Heart right ventricle (tissue), 16 donors: ENCODE data around the gene PRPSAP1. TPM values are rescaled to one million over a fixed set of nuclear protein-coding genes. Genes with fewer than 3 reads are reported as not detected.

Experiments
- ATAC-seq, 8 donors: fragments of 200-7000 bp; cut with Tn5 transposase; one replicate each; pipeline ENCODE4 v1.9.1; 2020; ENCODE audit warnings: mild to moderate bottlenecking in 8 of 8, moderate library complexity in 8 of 8, moderate number of reproducible peaks in 1 of 8
- DNase-seq, 2 donors: peaks; one replicate each; pipeline ENCODE4 v3.0.0-alpha.2; 2020
- H3K27ac ChIP-seq, 10 donors: fragments of 200-600 bp; sonication (generic) in 2 of 10; one replicate each; pipeline versions ENCODE4 v1.5.0 to v1.8.0; 2020 to 2022; ENCODE audit warnings: mild to moderate bottlenecking in 3 of 10
- H3K27me3 ChIP-seq, 7 donors: fragments of 200-600 bp; one replicate each; pipeline ENCODE4 v1.8.0; 2021 to 2022; ENCODE audit warnings: mild to moderate bottlenecking in 2 of 7
- H3K36me3 ChIP-seq, 9 donors: fragments of 200-600 bp; sonication (generic) in 1 of 9; one replicate each; pipeline versions ENCODE4 v1.5.0 to v1.8.0; 2020 to 2022; ENCODE audit warnings: mild to moderate bottlenecking in 2 of 9
- H3K4me1 ChIP-seq, 9 donors: fragments of 200-600 bp; sonication (generic) in 1 of 9; one replicate each; pipeline versions ENCODE4 v1.5.0 to v1.8.0; 2020 to 2022; ENCODE audit warnings: mild to moderate bottlenecking in 4 of 9
- H3K4me3 ChIP-seq, 10 donors: fragments of 200-600 bp; sonication (generic) in 2 of 10; one replicate each; pipeline versions ENCODE4 v1.5.0 to v1.8.0; 2020 to 2022; ENCODE audit warnings: mild to moderate bottlenecking in 7 of 10, moderate library complexity in 2 of 10
- H3K9me3 ChIP-seq, 11 donors: fragments of 200-600 bp in 10 of 11; sonication (generic) in 2 of 11; one replicate each; pipeline versions ENCODE4 v1.5.0 to v1.8.0; 2013 to 2022; ENCODE audit warnings: mild to moderate bottlenecking in 2 of 11, control low read depth in 1 of 11, moderate library complexity in 1 of 11
- WGBS, 2 donors: extraction: QIAGEN DNeasy Blood & Tissue Kit; methylation state at CpG; one replicate each; pipeline ENCODE4 v1.1.7; 2013; ENCODE audit warnings: inconsistent platforms in 1 of 2; 5-methylcytosine and 5-hydroxymethylcytosine counted together
- intact Hi-C, 10 donors: fragments of 100-400 bp; cut with DNase I; formaldehyde crosslinking; loops; one replicate each; pipeline versions ENCODE4 v1.11.1 to v1.14.2; 2022
- polyA plus RNA-seq, 2 donors: library from polyadenylated mRNA; stranded (reverse); fragments of 200-250 nt; gene quantifications; one replicate each; pipeline ENCODE4 v1.2.3, GENCODE V29; 2013
- total RNA-seq, 10 donors: library from RNA; stranded (reverse); fragmentation: NEBNext Ultra II Directional in 3 of 10; extraction: Animal tissue kit (Norgen Biotek cat#: 25700) in 3 of 10; gene quantifications; one replicate each; pipeline versions ENCODE4 v1.2.1 to v1.2.4, GENCODE V29; 2021 to 2023
- TF ChIP-seq, protein P1 (sequence below), 9 donors: fragments of 200-600 bp; sonication (generic) in 2 of 9; IDR thresholded peaks; one replicate each; pipeline versions ENCODE4 v1.5.0 to v1.8.0; 2021 to 2022; ENCODE audit warnings: antibody characterized with exemption in 9 of 9, mild to moderate bottlenecking in 5 of 9, moderate library complexity in 1 of 9
- donor health status: Arrhythmogenic right ventricular cardiomyopathy.
- donor health status: ischemic (EF 13 %, LVEDD 7.1; RV severe dilation, severe dysfunction).
- donor health status: healthy with polysubstance abuse.
- donor health status: DM: no; HTN: yes; CAD: no.
- donor health status: DM: no; HTN: no; CAD: no.
- donor health status: ischemic (EF 25% LVEDD 6.9; RV normal size, moderate dysfunction).
- donor health status: ischemic (EF 25% LVEDD 5.7; RV mildly dilated, moderate dysfunction).
- donor health status: healthy.
- donor health status: DM: yes; HTN: yes; CAD: no.
- donor health status: Ischemic cardiomyopathy.
- donor health status: ischemic (EF 35%, LVEDD 5.7; RV mildly dilated, moderate dysfunction).
- donor health status: nonischemic (EF 11% LVEDD 7.7; RV severe dilation, severe dysfunction).
- donor health status: DM: yes; HTN: yes; CAD: no.
- donor health status: PGD.
- donor health status: ischemic (EF 29% LVEDD 5.4; RV normal size, mild dysfunction).
- donor health status: nonischemic (EF 23%, LVEDD 6.1; RV moderate dilation, normal function).

The PRPSAP1 gene
- total and polyA plus RNA-seq, 12 donors = 26.4 to 43.7 (median 33.7) TPM

DNA sequence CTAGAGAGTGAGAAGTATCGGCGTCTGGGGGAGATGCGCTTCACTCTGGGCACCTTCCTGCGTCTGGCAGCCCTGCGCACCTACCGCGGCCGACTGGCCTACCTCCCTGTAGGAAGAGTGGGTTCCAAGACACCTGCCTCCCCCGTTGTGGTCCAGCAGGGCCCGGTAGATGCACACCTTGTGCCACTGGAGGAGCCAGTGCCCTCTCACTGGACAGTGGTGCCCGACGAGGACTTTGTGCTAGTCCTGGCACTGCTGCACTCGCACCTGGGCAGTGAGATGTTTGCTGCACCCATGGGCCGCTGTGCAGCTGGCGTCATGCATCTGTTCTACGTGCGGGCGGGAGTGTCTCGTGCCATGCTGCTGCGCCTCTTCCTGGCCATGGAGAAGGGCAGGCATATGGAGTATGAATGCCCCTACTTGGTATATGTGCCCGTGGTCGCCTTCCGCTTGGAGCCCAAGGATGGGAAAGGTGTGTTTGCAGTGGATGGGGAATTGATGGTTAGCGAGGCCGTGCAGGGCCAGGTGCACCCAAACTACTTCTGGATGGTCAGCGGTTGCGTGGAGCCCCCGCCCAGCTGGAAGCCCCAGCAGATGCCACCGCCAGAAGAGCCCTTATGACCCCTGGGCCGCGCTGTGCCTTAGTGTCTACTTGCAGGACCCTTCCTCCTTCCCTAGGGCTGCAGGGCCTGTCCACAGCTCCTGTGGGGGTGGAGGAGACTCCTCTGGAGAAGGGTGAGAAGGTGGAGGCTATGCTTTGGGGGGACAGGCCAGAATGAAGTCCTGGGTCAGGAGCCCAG, 33.5 kb upstream of the PRPSAP1 start:
- WGBS, 2 donors = 95 to 96% methylated on average over 31 of the region's 31 CpGs
- TF ChIP-seq, protein P1, sequence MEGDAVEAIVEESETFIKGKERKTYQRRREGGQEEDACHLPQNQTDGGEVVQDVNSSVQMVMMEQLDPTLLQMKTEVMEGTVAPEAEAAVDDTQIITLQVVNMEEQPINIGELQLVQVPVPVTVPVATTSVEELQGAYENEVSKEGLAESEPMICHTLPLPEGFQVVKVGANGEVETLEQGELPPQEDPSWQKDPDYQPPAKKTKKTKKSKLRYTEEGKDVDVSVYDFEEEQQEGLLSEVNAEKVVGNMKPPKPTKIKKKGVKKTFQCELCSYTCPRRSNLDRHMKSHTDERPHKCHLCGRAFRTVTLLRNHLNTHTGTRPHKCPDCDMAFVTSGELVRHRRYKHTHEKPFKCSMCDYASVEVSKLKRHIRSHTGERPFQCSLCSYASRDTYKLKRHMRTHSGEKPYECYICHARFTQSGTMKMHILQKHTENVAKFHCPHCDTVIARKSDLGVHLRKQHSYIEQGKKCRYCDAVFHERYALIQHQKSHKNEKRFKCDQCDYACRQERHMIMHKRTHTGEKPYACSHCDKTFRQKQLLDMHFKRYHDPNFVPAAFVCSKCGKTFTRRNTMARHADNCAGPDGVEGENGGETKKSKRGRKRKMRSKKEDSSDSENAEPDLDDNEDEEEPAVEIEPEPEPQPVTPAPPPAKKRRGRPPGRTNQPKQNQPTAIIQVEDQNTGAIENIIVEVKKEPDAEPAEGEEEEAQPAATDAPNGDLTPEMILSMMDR (IDR thresholded peaks at IDR 0.05) = no peak
- DNase-seq (no peak), ATAC-seq (no peak)
- intact Hi-C loops = loop anchor here in 2 of 10 donors (5.0 kb wide), 2 partner anchors 35 to 85 kb away; partner anchors contain the start of gene PRPSAP1 (in 1 of the 2)
- H3K4me3 ChIP-seq = peak overlapping the region in 1 of 10 donors; percentile 74
- peaks cover 0 to 35% (median 9%) of the 10 kb centered on the region in 9 donors for H3K36me3 ChIP-seq
- peaks cover 0 to 11% (median 0%) of the 10 kb centered on the region in 7 donors for H3K27me3 ChIP-seq
- H3K4me1 ChIP-seq = peaks cover 10 to 54% (median 44%) of the 10 kb centered on the region in 9 donors
- H3K27ac ChIP-seq = no peak overlapping the region
- no peaks in the 10 kb centered on the region for H3K9me3 ChIP-seq

DNA sequence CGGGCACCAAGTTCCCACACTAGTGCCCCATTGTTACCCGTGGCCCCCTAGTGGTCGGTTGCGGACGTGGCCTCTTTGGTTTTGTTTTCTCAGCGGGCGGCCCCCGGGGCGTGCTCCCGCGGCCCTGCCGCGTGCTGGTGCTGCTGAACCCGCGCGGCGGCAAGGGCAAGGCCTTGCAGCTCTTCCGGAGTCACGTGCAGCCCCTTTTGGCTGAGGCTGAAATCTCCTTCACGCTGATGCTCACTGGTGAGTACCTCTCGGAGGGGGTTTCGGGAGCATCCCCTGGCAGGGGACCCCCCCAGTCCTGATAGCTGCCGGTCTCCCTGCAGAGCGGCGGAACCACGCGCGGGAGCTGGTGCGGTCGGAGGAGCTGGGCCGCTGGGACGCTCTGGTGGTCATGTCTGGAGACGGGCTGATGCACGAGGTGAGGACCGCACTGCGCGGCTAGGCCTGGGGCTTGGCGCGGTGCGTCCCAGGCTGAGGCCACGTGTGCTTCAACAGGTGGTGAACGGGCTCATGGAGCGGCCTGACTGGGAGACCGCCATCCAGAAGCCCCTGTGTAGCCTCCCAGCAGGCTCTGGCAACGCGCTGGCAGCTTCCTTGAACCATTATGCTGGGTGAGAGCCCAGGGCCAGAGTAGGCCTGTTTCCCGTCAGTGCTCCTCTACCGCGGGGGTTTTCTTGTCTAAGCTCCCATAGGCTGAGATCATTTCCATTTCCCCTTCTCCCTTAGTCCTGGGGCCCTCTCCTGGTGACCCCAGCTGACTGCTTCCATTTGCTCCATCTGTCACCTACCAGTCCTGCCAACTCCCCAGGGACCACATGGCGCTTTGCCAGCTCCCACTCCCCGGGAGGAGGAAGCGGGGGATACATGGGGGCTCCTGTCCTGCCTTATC, 32.4 kb upstream of the PRPSAP1 start:
- WGBS, 2 donors = 26 to 29% methylated on average over 46 to 52 of the region's 52 CpGs
- H3K4me1 ChIP-seq = peaks cover 10 to 56% (median 44%) of the 10 kb centered on the region in 9 donors
- peaks cover 0 to 25% (median 4%) of the 10 kb centered on the region in 9 donors for H3K36me3 ChIP-seq
- peak; percentile 3 to 56 (median 36) for ATAC-seq
- H3K27ac ChIP-seq = peak overlapping the region in 9 of 10 donors; percentile 39 to 98 (median 85)
- DNase-seq = peak; percentile 83 to 86
- intact Hi-C loops = loop anchor here in 2 of 10 donors (5.0 kb wide), 2 partner anchors 34 to 84 kb away; partner anchors contain the start of gene PRPSAP1 (in 1 of the 2)
- H3K9me3 ChIP-seq = no peaks in the 10 kb centered on the region
- TF ChIP-seq, protein P1 (IDR thresholded peaks at IDR 0.05) = peak; percentile 81 to 91 (median 86)
- H3K4me3 ChIP-seq = peak overlapping the region in 9 of 10 donors; percentile 55 to 84 (median 70)
- H3K27me3 ChIP-seq = peaks cover 0 to 11% (median 0%) of the 10 kb centered on the region in 7 donors

GRCh38 chr17:76384987-76385891, 31.5 kb upstream of the PRPSAP1 start:
- intact Hi-C loops = loop anchor here in 2 of 10 donors (5.0 kb wide), 2 partner anchors 33 to 83 kb away; partner anchors contain the start of gene PRPSAP1 (in 1 of the 2)
- WGBS, 2 donors = 1% methylated on average over 74 of the region's 74 CpGs
- Histone ChIP-seq H3K9me3 (no peaks in the 10 kb centered on the region), H3K4me1 (peaks cover 10 to 58% (median 44%) of the 10 kb centered on the region in 9 donors), H3K36me3 (peaks cover 0 to 17% (median 0%) of the 10 kb centered on the region in 9 donors), H3K27me3 (peaks cover 0 to 11% (median 0%) of the 10 kb centered on the region in 7 donors), H3K27ac (peak overlapping the region; percentile 54 to 98 (median 86)), H3K4me3 (peak overlapping the region; percentile 54 to 84 (median 70))
- DNase-seq (peak in 1 of 2 donors; percentile 45), ATAC-seq (peak in 7 of 8 donors; percentile 1 to 40 (median 9))
- TF ChIP-seq, protein P1 (IDR thresholded peaks at IDR 0.05) = no peak
